BJ (cell line): ENCODE data around the gene JAKMIP1. TPM values are rescaled to one million over a fixed set of nuclear protein-coding genes. Genes with fewer than 3 reads are reported as not detected.

ENCODE experiments used
- CTCF ChIA-PET: fragments of 350-600 bp; formaldehyde crosslinking; extraction: SDS; loops from one replicate; lab custom pipeline; 2021; ENCODE audit warnings: antibody characterized with exemption, inconsistent platforms; lab: Yijun Ruan, JAX
- POLR2A ChIA-PET: fragments of 300-600 bp; sonication (Branson Sonifier 250); formaldehyde crosslinking; extraction: SDS; loops from one replicate; lab custom pipeline; 2021; ENCODE audit warnings: antibody characterized with exemption; lab: Charles Lee
- DNase-seq: peaks from one replicate; pipeline ENCODE4 v3.0.0-alpha.2; 2011; ENCODE audit warnings: low read depth
- H3K27me3 ChIP-seq: 2 replicates; pipeline ENCODE4 v1.6.0; 2011; ENCODE audit warnings: low read length; ENCODE audit not compliant: control insufficient read depth, insufficient read depth
- H3K36me3 ChIP-seq: 2 replicates; pipeline ENCODE4 v1.5.1; 2011; ENCODE audit warnings: low read length; ENCODE audit not compliant: control insufficient read depth, insufficient read depth
- H3K4me3 ChIP-seq: 2 replicates; pipeline ENCODE4 v1.5.1; 2011; ENCODE audit warnings: low read depth, mild to moderate bottlenecking, control low read depth, low read length
- polyA plus RNA-seq: library from polyadenylated mRNA; depleted of rRNA; stranded (reverse); fragments of >200 nt; gene quantifications from 2 replicates; pipeline ENCODE4 v1.2.3, GENCODE V29; 2011
- TF ChIP-seq, protein P1 (sequence below): IDR thresholded peaks from 2 replicates; pipeline ENCODE4 v1.5.1; 2011; ENCODE audit warnings: low read depth, mild to moderate bottlenecking, control low read depth, inconsistent platforms, low read length, moderate library complexity; ENCODE audit not compliant: insufficient read depth

Gene JAKMIP1
- polyA plus RNA-seq, 1 experiment = not detected

DNA sequence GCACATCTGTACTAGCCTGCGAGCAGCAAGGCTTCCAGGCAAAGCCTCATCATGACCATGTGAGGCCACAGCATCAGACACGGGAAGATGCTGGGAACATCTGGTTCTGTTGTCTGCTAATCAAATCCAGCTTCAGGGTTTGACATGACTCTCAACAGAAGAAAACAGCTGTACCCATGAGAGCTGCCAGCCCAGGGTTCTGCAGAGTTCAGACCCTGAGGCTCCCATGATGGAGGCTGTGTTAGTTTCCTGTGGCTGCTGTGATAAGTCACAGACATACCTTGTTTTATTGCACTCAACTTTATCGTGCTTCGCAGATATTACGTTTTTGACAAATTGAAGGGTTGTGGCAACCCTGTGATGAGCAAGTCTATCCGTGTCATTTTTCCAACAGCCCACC, 37.5 kb downstream of the JAKMIP1 start:
- ChIA-PET CTCF (no interaction called here), POLR2A (no interaction called here)
- Histone ChIP-seq H3K27me3 (no peaks in the 10 kb centered on the region), H3K4me3 (no peak overlapping the region), H3K36me3 (no peaks in the 10 kb centered on the region)
- TF ChIP-seq, protein P1, sequence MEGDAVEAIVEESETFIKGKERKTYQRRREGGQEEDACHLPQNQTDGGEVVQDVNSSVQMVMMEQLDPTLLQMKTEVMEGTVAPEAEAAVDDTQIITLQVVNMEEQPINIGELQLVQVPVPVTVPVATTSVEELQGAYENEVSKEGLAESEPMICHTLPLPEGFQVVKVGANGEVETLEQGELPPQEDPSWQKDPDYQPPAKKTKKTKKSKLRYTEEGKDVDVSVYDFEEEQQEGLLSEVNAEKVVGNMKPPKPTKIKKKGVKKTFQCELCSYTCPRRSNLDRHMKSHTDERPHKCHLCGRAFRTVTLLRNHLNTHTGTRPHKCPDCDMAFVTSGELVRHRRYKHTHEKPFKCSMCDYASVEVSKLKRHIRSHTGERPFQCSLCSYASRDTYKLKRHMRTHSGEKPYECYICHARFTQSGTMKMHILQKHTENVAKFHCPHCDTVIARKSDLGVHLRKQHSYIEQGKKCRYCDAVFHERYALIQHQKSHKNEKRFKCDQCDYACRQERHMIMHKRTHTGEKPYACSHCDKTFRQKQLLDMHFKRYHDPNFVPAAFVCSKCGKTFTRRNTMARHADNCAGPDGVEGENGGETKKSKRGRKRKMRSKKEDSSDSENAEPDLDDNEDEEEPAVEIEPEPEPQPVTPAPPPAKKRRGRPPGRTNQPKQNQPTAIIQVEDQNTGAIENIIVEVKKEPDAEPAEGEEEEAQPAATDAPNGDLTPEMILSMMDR = no peak
- DNase-seq = no peak

DNA sequence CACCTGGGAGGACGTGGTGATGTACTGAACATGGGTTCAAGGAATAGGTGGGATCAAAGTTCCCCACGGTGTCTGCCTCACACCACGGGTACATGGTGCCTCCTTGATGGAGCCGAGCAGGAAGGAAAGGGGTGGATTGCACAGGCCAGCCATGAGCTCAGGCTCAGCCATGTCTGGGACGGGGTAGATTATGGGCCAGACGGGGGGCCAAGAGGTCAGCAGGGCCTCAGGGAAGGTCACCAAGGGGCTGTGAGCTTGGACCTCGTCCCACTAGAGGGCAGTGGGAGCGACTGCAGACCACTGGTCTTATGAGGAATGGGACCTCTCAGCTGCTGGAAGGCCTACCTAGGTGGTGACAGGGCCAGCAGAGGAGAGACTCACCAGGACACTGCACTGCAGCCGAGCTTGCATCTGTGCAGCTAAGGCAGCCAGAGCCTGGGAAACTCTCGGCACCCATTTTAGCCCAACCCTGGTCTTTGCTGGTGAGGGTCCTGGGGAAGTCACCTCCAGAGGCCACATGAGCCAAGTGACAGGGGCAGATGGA, 38.4 kb downstream of the JAKMIP1 start:
- no peaks in the 10 kb centered on the region for H3K27me3 ChIP-seq
- ChIA-PET CTCF (no interaction called here), POLR2A (no interaction called here)
- no peak for DNase-seq
- TF ChIP-seq, protein P1 = no peak
- no peak overlapping the region for H3K4me3 ChIP-seq
- H3K36me3 ChIP-seq = no peaks in the 10 kb centered on the region

DNA sequence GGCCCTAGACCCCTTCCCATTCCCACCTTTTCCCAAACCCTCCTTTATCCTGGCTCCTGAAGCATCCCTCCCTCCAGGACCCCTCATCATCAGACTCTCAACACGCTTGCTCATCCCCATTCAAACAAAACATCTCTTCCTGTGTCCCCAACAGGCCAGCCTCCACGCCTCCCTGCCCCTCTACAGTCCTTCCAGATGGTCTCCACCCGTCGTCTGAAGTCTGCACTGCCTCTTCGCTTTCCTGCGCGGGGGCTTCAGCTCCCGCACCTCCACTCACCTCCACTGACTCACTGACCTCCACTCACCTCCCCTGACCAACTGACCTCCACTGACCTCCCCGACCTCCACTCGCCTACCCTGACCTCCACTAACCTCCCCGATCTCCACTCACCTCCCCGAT, 39.8 kb downstream of the JAKMIP1 start:
- CTCF ChIA-PET = no interaction called here
- POLR2A ChIA-PET = no interaction called here
- Histone ChIP-seq H3K4me3 (no peak overlapping the region), H3K27me3 (no peaks in the 10 kb centered on the region), H3K36me3 (no peaks in the 10 kb centered on the region)
- TF ChIP-seq, protein P1 = no peak
- DNase-seq = no peak

DNA sequence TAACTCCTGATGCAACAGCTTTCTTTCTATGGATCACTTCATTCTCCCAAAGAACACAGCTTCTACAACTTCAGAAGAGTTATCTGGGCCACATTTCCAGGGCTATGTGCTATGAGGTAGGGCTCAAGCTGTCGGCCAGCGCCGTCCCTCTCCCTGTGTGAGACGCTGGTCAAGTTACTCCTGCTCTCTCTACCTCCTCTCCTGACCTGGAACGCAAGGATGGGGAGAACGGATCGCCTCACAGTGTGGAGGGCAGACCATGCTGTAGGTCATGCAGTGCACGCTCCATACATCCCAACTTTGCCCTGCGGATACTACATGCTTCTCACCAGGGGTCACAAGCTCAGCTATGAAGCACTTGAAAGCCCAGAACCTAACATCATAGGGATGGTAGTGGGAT, 42.4 kb downstream of the JAKMIP1 start:
- Histone ChIP-seq H3K4me3 (no peak overlapping the region), H3K36me3 (no peaks in the 10 kb centered on the region), H3K27me3 (no peaks in the 10 kb centered on the region)
- TF ChIP-seq, protein P1 = no peak
- CTCF ChIA-PET = no interaction called here
- no peak for DNase-seq
- POLR2A ChIA-PET = no interaction called here

DNA sequence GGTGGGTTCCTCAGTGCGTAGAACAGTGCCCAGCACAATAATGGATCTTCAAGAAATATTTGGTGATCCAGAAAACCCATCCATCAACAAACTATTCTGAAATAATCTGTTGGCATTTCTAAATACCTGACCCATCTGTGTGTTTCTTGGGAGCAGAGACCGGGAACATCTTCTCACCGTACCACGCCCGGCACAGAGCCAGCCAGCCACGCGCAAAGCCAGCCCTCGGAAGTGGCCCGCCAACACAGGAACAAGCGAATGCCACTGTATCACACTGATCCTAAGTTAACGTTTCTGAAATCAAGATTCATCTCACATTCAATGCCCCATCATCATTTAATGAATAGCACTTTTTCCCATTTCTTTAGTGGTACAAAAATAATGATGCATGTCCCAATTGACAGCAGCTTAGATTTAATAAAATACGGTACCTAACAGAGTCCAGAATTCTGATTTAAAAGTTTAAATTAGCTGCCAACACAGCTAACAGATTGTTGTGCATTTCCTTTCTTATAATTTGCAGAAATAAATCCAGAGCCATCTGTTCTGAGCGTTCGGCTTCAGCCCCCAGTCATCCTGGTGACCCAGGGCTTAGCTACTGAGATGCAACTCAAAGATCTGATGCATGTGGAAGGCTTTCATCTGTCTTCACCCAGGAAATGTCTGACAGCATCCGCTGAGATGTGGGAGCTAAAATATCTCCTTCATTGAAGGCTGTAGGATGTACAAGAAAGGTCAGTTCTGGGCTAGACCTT, 44.2 kb downstream of the JAKMIP1 start:
- TF ChIP-seq, protein P1 = no peak
- POLR2A ChIA-PET = no interaction called here
- CTCF ChIA-PET = no interaction called here

More for the DNA sequence above, 44.2 kb downstream of the JAKMIP1 start:
- no peak overlapping the region for H3K4me3 ChIP-seq
- DNase-seq = no peak
- no peaks in the 10 kb centered on the region for H3K27me3 ChIP-seq
- no peaks in the 10 kb centered on the region for H3K36me3 ChIP-seq
